H9 (cell line): Measurements from ENCODE around the gene RPGRIP1L. TPM values are rescaled to one million over a fixed set of nuclear protein-coding genes. Genes with fewer than 3 reads are reported as not detected.

Experiments
- DNase-seq: peaks from one replicate; pipeline ENCODE4 v3.0.0-alpha.2; 2017
- H2AFZ ChIP-seq: one replicate; pipeline ENCODE4 v1.6.1; 2013; ENCODE audit warnings: mild to moderate bottlenecking, low read length, control low read depth, moderate library complexity
- H2AK5ac ChIP-seq: 2 replicates; pipeline ENCODE4 v1.6.1; 2013; ENCODE audit warnings: low read length, control low read depth, mixed read lengths; ENCODE audit not compliant: insufficient read length
- H2BK120ac ChIP-seq: one replicate; pipeline ENCODE4 v1.6.1; 2013; ENCODE audit warnings: low read depth, mild to moderate bottlenecking, low read length, control low read depth, inconsistent platforms; ENCODE audit not compliant: poor library complexity, severe bottlenecking
- H2BK12ac ChIP-seq: 2 replicates; pipeline ENCODE4 v1.6.1; 2013; ENCODE audit warnings: low read length, control low read depth, mixed read lengths, low read depth; ENCODE audit not compliant: insufficient read length
- H2BK15ac ChIP-seq: 2 replicates; pipeline ENCODE4 v1.6.1; 2013; ENCODE audit warnings: low read depth, low read length, control low read depth
- H2BK20ac ChIP-seq: one replicate; pipeline ENCODE4 v1.6.1; 2013; ENCODE audit warnings: low read depth, mild to moderate bottlenecking, low read length, control low read depth, inconsistent platforms; ENCODE audit not compliant: poor library complexity, severe bottlenecking
- H2BK5ac ChIP-seq: 2 replicates; pipeline ENCODE4 v1.6.1; 2013; ENCODE audit warnings: low read length, control low read depth, mixed read lengths; ENCODE audit not compliant: insufficient read length
- H3K14ac ChIP-seq: 2 replicates; pipeline ENCODE4 v1.6.1; 2013; ENCODE audit warnings: low read length, control low read depth; ENCODE audit not compliant: insufficient read depth
- H3K18ac ChIP-seq: 2 replicates; pipeline ENCODE4 v1.6.1; 2013; ENCODE audit warnings: low read depth, mild to moderate bottlenecking, mixed read lengths, low read length, control low read depth; ENCODE audit not compliant: insufficient read length
- H3K23ac ChIP-seq: 2 replicates; pipeline ENCODE4 v1.6.1; 2013; ENCODE audit warnings: low read length, control low read depth, mixed read lengths, low read depth; ENCODE audit not compliant: insufficient read length
- H3K23me2 ChIP-seq: 2 replicates; pipeline ENCODE4 v1.6.1; 2013; ENCODE audit warnings: low read depth, mild to moderate bottlenecking, mixed read lengths, low read length, control low read depth; ENCODE audit not compliant: insufficient read length, poor library complexity, severe bottlenecking
- H3K27ac ChIP-seq: 2 replicates; pipeline ENCODE4 v1.5.1; 2013; ENCODE audit warnings: low read length, control low read depth, mixed read lengths, low read depth; ENCODE audit not compliant: insufficient read length
- H3K27me3 ChIP-seq: 2 replicates; pipeline ENCODE4 v1.6.1; 2013; ENCODE audit warnings: low read length, control low read depth, inconsistent platforms; ENCODE audit not compliant: insufficient read depth
- H3K4ac ChIP-seq: 2 replicates; pipeline ENCODE4 v1.6.1; 2013; ENCODE audit warnings: low read depth, mild to moderate bottlenecking, control low read depth, inconsistent platforms, low read length, moderate library complexity
- H3K4me1 ChIP-seq: 2 replicates; pipeline ENCODE4 v1.6.1; 2013; ENCODE audit warnings: low read length, control low read depth, inconsistent platforms; ENCODE audit not compliant: insufficient read depth
- H3K4me2 ChIP-seq: 2 replicates; pipeline ENCODE4 v1.6.1; 2013; ENCODE audit warnings: low read length, control low read depth, mixed read lengths; ENCODE audit not compliant: insufficient read length, insufficient read depth
- H3K56ac ChIP-seq: 2 replicates; pipeline ENCODE4 v1.6.1; 2013; ENCODE audit warnings: low read depth, mild to moderate bottlenecking, mixed read lengths, low read length, control low read depth; ENCODE audit not compliant: insufficient read length
- H3K79me1 ChIP-seq: 2 replicates; pipeline ENCODE4 v1.6.1; 2013; ENCODE audit warnings: low read depth, mild to moderate bottlenecking, moderate library complexity, low read length, control low read depth, inconsistent platforms; ENCODE audit not compliant: insufficient read depth, poor library complexity, severe bottlenecking
- H3K79me2 ChIP-seq: 2 replicates; pipeline ENCODE4 v1.6.1; 2013; ENCODE audit warnings: low read length, control low read depth, inconsistent platforms; ENCODE audit not compliant: insufficient read depth
- H3K9ac ChIP-seq: 2 replicates; pipeline ENCODE4 v1.6.1; 2013; ENCODE audit warnings: low read length, control low read depth, mixed read lengths; ENCODE audit not compliant: insufficient read length; ENCODE audit errors: extremely low read depth
- H3K9me3 ChIP-seq: one replicate; pipeline ENCODE4 v1.6.1; 2013; ENCODE audit warnings: low read depth, low read length, inconsistent platforms; ENCODE audit not compliant: control insufficient read depth
- H3T11ph ChIP-seq: one replicate; pipeline ENCODE4 v1.6.1; 2013; ENCODE audit warnings: mild to moderate bottlenecking, low read length, control low read depth, inconsistent platforms
- H4K20me1 ChIP-seq: one replicate; pipeline ENCODE4 v1.6.1; 2013; ENCODE audit not compliant: control insufficient read depth, insufficient read length, insufficient read depth
- H4K5ac ChIP-seq: 2 replicates; pipeline ENCODE4 v1.6.1; 2013; ENCODE audit warnings: low read depth, mild to moderate bottlenecking, mixed read lengths, low read length, control low read depth; ENCODE audit not compliant: insufficient read length
- H4K8ac ChIP-seq: replicated peaks from 2 replicates; pipeline ENCODE4 v1.6.1; 2013; ENCODE audit warnings: low read length, control low read depth, mixed read lengths, low read depth; ENCODE audit not compliant: insufficient read length
- H4K91ac ChIP-seq: 2 replicates; pipeline ENCODE4 v1.6.1; 2013; ENCODE audit warnings: low read depth, mild to moderate bottlenecking, moderate library complexity, mixed read lengths, low read length, control low read depth; ENCODE audit not compliant: insufficient read length
- H3K27ac Mint-ChIP-seq, 3 experiments: 2 replicates in 2 of 3; 3 replicates in 1 of 3; pipeline ENCODE4 v1.8.0; 2020 to 2021; ENCODE audit warnings: mixed read lengths in 3 of 3, mild to moderate bottlenecking in 1 of 3, moderate library complexity in 1 of 3
- H3K27me3 Mint-ChIP-seq: 2 replicates; pipeline ENCODE4 v1.8.0; 2021; ENCODE audit warnings: low read depth, mild to moderate bottlenecking, moderate library complexity, mixed read lengths
- H3K36me3 Mint-ChIP-seq, 3 experiments: 2 replicates in 2 of 3; 3 replicates in 1 of 3; pipeline ENCODE4 v1.8.0; 2020 to 2021; ENCODE audit warnings: low read depth in 3 of 3, mixed read lengths in 3 of 3; ENCODE audit not compliant: insufficient read depth in 1 of 3
- H3K4me1 Mint-ChIP-seq, 2 experiments: 2 replicates each; pipeline ENCODE4 v1.8.0; 2020; ENCODE audit warnings: mixed read lengths in 2 of 2
- H3K4me3 Mint-ChIP-seq, 2 experiments: 2 replicates in 1 of 2; 3 replicates in 1 of 2; pipeline ENCODE4 v1.8.0; 2020 to 2021; ENCODE audit warnings: mild to moderate bottlenecking in 2 of 2, mixed read lengths in 2 of 2, moderate library complexity in 1 of 2
- H3K9me3 Mint-ChIP-seq, 2 experiments: 2 replicates in 1 of 2; 3 replicates in 1 of 2; pipeline ENCODE4 v1.8.0; 2020; ENCODE audit warnings: mild to moderate bottlenecking in 2 of 2, mixed read lengths in 2 of 2, moderate library complexity in 1 of 2
- WGBS: extraction: QIAGEN DNeasy Blood & Tissue Kit; methylation state at CpG from one replicate; pipeline ENCODE4 v1.1.7; 2013; ENCODE audit warnings: missing lambda C conversion rate, low lambda C conversion rate, mixed read lengths; ENCODE audit not compliant: insufficient read length; ENCODE audit errors: extremely low coverage; 5-methylcytosine and 5-hydroxymethylcytosine counted together
- total RNA-seq: library from RNA; stranded (reverse); gene quantifications from 2 replicates; pipeline ENCODE4 v1.2.1, GENCODE V29; 2021
- TF ChIP-seq, protein P1 (sequence below): fragments of 200-600 bp; sonication (generic); conservative IDR thresholded peaks from 3 replicates; pipeline ENCODE4 v1.8.0; 2021; ENCODE audit warnings: antibody characterized with exemption, mild to moderate bottlenecking

RPGRIP1L gene
- total RNA-seq, 1 experiment from 2014 or later = 11.7 TPM

GRCh38 chr16:53654946-53655345, 48.7 kb downstream of the RPGRIP1L start:
- Histone ChIP-seq H2AFZ (no peak overlapping the region), H3K79me1 (no peaks in the 10 kb centered on the region), H4K8ac (no peak overlapping the region), H3T11ph (no peak overlapping the region), H2AK5ac (no peak overlapping the region), H4K20me1 (no peaks in the 10 kb centered on the region), H4K5ac (no peak overlapping the region), H3K14ac (no peak overlapping the region), H3K27me3 (no peaks in the 10 kb centered on the region), H3K9me3 (no peaks in the 10 kb centered on the region), H2BK15ac (no peak overlapping the region), H3K79me2 (no peaks in the 10 kb centered on the region), H3K23me2 (no peaks in the 10 kb centered on the region), H2BK5ac (no peak overlapping the region), H3K27ac (no peak overlapping the region), H2BK20ac (no peak overlapping the region), H3K4me1 (no peaks in the 10 kb centered on the region), H3K4ac (no peak overlapping the region), H4K91ac (no peak overlapping the region), H3K9ac (no peak overlapping the region), H3K18ac (no peak overlapping the region), H2BK12ac (no peak overlapping the region), H3K23ac (no peak overlapping the region), H3K4me2 (no peak overlapping the region), H3K56ac (no peak overlapping the region), H2BK120ac (no peak overlapping the region)
- Mint-ChIP-seq H3K27ac (no peak overlapping the region), H3K27me3 (no peaks in the 10 kb centered on the region), H3K4me3 (no peak overlapping the region), H3K36me3 (peaks cover 2 to 23% (median 11%) of the 10 kb centered on the region in 3 experiments; a peak in 5 of 7 replicates), H3K4me1 (peaks cover 7 to 9% of the 10 kb centered on the region in 2 experiments), H3K9me3 (no peaks in the 10 kb centered on the region)
- TF ChIP-seq, protein P1, sequence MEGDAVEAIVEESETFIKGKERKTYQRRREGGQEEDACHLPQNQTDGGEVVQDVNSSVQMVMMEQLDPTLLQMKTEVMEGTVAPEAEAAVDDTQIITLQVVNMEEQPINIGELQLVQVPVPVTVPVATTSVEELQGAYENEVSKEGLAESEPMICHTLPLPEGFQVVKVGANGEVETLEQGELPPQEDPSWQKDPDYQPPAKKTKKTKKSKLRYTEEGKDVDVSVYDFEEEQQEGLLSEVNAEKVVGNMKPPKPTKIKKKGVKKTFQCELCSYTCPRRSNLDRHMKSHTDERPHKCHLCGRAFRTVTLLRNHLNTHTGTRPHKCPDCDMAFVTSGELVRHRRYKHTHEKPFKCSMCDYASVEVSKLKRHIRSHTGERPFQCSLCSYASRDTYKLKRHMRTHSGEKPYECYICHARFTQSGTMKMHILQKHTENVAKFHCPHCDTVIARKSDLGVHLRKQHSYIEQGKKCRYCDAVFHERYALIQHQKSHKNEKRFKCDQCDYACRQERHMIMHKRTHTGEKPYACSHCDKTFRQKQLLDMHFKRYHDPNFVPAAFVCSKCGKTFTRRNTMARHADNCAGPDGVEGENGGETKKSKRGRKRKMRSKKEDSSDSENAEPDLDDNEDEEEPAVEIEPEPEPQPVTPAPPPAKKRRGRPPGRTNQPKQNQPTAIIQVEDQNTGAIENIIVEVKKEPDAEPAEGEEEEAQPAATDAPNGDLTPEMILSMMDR = no peak
- no peak for DNase-seq
- no CpG with 5 or more reads among the region's 2 CpGs for WGBS
